HEK293 (cell line): ENCODE data around the gene ANKRD39.

Source experiments
- CTCF ChIA-PET: fragments of 350-600 bp; formaldehyde crosslinking; extraction: SDS; loops from one replicate; lab custom pipeline; 2021; ENCODE audit warnings: antibody characterized with exemption; lab: Yijun Ruan, JAX
- POLR2A ChIA-PET: fragments of 300-600 bp; formaldehyde crosslinking; extraction: SDS; loops from one replicate; lab custom pipeline; 2020; ENCODE audit warnings: antibody characterized with exemption, inconsistent platforms; lab: Yijun Ruan, JAX
- H3K27ac ChIP-seq: fragments of 200-500 bp; sonication (Bioruptor generic); 2 replicates; pipeline ENCODE4 v1.5.1; 2014; ENCODE audit warnings: low read depth, low read length, control low read depth, inconsistent platforms; ENCODE audit errors: extremely low read depth
- H3K36me3 ChIP-seq, 2 experiments: fragments of 200-500 bp in 1 of 2; sonication (Bioruptor generic) in 1 of 2; 1 replicate in 1 of 2; 2 replicates in 1 of 2; pipeline ENCODE4 v1.5.1; 2014 to 2017; ENCODE audit warnings: inconsistent platforms in 2 of 2, low read length in 2 of 2; ENCODE audit not compliant: control insufficient read depth in 2 of 2, insufficient read depth in 1 of 2
- H3K4me1 ChIP-seq: fragments of 200-500 bp; sonication (Bioruptor generic); 2 replicates; pipeline ENCODE4 v1.5.1; 2014; ENCODE audit warnings: mild to moderate bottlenecking, low read length, inconsistent platforms; ENCODE audit not compliant: control insufficient read depth, insufficient read depth
- H3K4me3 ChIP-seq: 2 replicates; pipeline ENCODE4 v1.5.1; 2011; ENCODE audit warnings: low read depth, mild to moderate bottlenecking, control low read depth, low read length, moderate library complexity
- H3K9me3 ChIP-seq: fragments of 200-500 bp; sonication (Bioruptor generic); 2 replicates; pipeline ENCODE4 v1.5.1; 2014; ENCODE audit warnings: low read depth, low read length, inconsistent platforms; ENCODE audit not compliant: control insufficient read depth, insufficient read depth
- HOXA7 ChIP-seq: sonication (generic); formaldehyde crosslinking; IDR thresholded peaks from 2 replicates; pipeline ENCODE4 v1.8.1; 2022; ENCODE audit warnings: missing genetic modification reagents, borderline replicate concordance
- HOXC10 ChIP-seq: sonication (generic); formaldehyde crosslinking; IDR thresholded peaks from 2 replicates; pipeline ENCODE4 v1.8.1; 2023; ENCODE audit warnings: mild to moderate bottlenecking, missing genetic modification reagents
- HOXD13 ChIP-seq: sonication (generic); formaldehyde crosslinking; IDR thresholded peaks from 2 replicates; pipeline ENCODE4 v1.8.0; 2022; ENCODE audit warnings: missing genetic modification reagents, borderline replicate concordance
- IKZF3 ChIP-seq: fragments of 450-650 bp; IDR thresholded peaks from 2 replicates; pipeline ENCODE4 v1.5.0; 2018; ENCODE audit warnings: missing biosample characterization, mild to moderate bottlenecking, missing genetic modification characterization, moderate library complexity
- OSR2 ChIP-seq: fragments of 450-650 bp; formaldehyde crosslinking; IDR thresholded peaks from 2 replicates; pipeline ENCODE4 v1.5.1; 2016; ENCODE audit warnings: missing biosample characterization, missing genetic modification characterization
- SP2 ChIP-seq: fragments of 450-650 bp; formaldehyde crosslinking; IDR thresholded peaks from 2 replicates; pipeline ENCODE4 v1.5.1; 2016; ENCODE audit warnings: missing biosample characterization, missing genetic modification characterization
- ZBTB20 ChIP-seq: fragments of 450-650 bp; formaldehyde crosslinking; IDR thresholded peaks from 2 replicates; pipeline ENCODE4 v1.5.1; 2016; ENCODE audit warnings: missing biosample characterization, missing genetic modification characterization
- ZBTB8A ChIP-seq: fragments of 450-650 bp; formaldehyde crosslinking; IDR thresholded peaks from 2 replicates; pipeline ENCODE4 v1.5.1; 2016; ENCODE audit warnings: missing biosample characterization, missing genetic modification characterization
- ZFHX2 ChIP-seq: fragments of 450-650 bp; formaldehyde crosslinking; conservative IDR thresholded peaks from 2 replicates; pipeline ENCODE4 v1.5.1; 2016; ENCODE audit warnings: missing biosample characterization, missing genetic modification characterization
- ZIC2 ChIP-seq: fragments of 450-650 bp; formaldehyde crosslinking; IDR thresholded peaks from 2 replicates; pipeline ENCODE4 v1.5.1; 2016; ENCODE audit warnings: missing biosample characterization, missing genetic modification characterization
- ZNF148 ChIP-seq: fragments of 450-650 bp; formaldehyde crosslinking; IDR thresholded peaks from 2 replicates; pipeline ENCODE4 v1.5.0; 2017; ENCODE audit warnings: missing biosample characterization, missing genetic modification characterization, borderline replicate concordance
- ZNF16 ChIP-seq: fragments of 450-650 bp; formaldehyde crosslinking; IDR thresholded peaks from 2 replicates; pipeline ENCODE4 v1.5.1; 2016; ENCODE audit warnings: low read depth, missing biosample characterization, missing genetic modification characterization
- ZNF354C ChIP-seq: fragments of 450-650 bp; formaldehyde crosslinking; IDR thresholded peaks from 2 replicates; pipeline ENCODE4 v1.5.1; 2016; ENCODE audit warnings: missing biosample characterization, missing genetic modification characterization, low read depth, borderline replicate concordance
- ZNF398 ChIP-seq: fragments of 450-650 bp; formaldehyde crosslinking; IDR thresholded peaks from 2 replicates; pipeline ENCODE4 v1.5.1; 2017; ENCODE audit warnings: missing biosample characterization, missing genetic modification characterization
- ZNF404 ChIP-seq: fragments of 450-650 bp; formaldehyde crosslinking; IDR thresholded peaks from 2 replicates; pipeline ENCODE4 v1.5.1; 2017; ENCODE audit warnings: missing biosample characterization, missing genetic modification characterization
- ZNF501 ChIP-seq: fragments of 450-650 bp; formaldehyde crosslinking; IDR thresholded peaks from 2 replicates; pipeline ENCODE4 v1.5.1; 2016; ENCODE audit warnings: missing biosample characterization, missing genetic modification characterization
- ZNF610 ChIP-seq: fragments of 450-650 bp; formaldehyde crosslinking; IDR thresholded peaks from 2 replicates; pipeline ENCODE4 v1.5.1; 2016; ENCODE audit warnings: missing biosample characterization, missing genetic modification characterization, borderline replicate concordance
- TF ChIP-seq, protein P1 (sequence below): fragments of 450-650 bp; formaldehyde crosslinking; IDR thresholded peaks from 2 replicates; pipeline ENCODE4 v1.5.1; 2017; ENCODE audit warnings: missing biosample characterization, missing genetic modification characterization
- TF ChIP-seq, protein P2 (sequence below): fragments of 450-650 bp; formaldehyde crosslinking; IDR thresholded peaks from 2 replicates; pipeline ENCODE4 v1.5.1; 2016; ENCODE audit warnings: missing biosample characterization, missing genetic modification characterization, low read depth

ANKRD39 gene

DNA sequence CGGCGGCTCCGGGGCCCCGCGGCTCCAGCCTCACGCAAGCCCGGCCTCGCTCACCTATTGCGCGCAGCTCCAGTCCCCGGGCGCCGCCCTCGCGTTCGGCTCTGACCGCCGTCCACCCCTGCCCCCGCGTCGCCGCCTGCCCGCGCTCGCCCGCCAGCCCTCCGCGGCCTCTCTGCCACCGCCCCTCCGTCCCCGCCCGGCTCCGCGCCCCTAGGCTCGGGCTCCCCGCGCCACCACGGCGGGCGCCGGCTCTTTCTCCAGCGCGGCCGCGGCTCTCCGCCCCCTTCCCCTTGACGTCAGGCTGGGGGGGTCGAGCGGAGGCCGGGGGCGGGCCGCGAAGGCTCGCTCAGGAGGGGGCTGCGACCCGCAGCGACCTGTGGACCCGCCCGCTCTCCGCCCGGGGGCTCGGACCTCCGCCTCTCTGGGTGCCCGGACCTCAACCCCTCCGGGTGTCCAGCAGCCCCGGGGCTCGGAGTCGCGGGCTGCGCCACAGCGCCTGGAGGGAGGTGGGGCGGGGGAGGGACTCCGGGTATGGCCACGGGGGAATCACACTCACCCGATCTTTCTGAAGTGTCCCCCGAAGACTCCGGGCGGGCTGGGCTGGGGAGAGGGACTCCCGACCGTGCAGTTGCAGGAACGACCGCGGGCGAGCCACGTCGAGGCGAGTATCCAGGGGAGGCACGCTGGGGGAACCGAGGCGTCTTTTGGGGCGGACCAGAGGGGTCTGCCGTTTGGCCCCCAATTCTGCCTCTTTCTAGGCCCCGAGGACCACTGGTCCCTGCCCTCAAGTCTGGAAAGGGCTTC is 12.2 kb upstream of the ANKRD39 start, which contains the start of gene SEMA4C (continued):
- TF ChIP-seq SP2 (tag by site-specific recombination) (0 out of 2 replicates have a peak, but pooled peaks have one; percentile 20), ZBTB8A (tag by site-specific recombination) (peak; percentile 63), OSR2 (tag by site-specific recombination) (no peak), ZNF354C (no peak), ZNF398 (tag by site-specific recombination) (peak; percentile 72), HOXD13 (no peak), ZNF404 (tag by site-specific recombination) (no peak), ZFHX2 (tag by site-specific recombination) (peak; percentile 33; the same call in 1 of the 2 replicates)
- TF ChIP-seq, protein P1, sequence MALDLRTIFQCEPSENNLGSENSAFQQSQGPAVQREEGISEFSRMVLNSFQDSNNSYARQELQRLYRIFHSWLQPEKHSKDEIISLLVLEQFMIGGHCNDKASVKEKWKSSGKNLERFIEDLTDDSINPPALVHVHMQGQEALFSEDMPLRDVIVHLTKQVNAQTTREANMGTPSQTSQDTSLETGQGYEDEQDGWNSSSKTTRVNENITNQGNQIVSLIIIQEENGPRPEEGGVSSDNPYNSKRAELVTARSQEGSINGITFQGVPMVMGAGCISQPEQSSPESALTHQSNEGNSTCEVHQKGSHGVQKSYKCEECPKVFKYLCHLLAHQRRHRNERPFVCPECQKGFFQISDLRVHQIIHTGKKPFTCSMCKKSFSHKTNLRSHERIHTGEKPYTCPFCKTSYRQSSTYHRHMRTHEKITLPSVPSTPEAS, result no peak

GRCh38 chr2:96869281-96869821 is 11.5 kb upstream of the ANKRD39 start:
- POLR2A ChIA-PET, result interaction anchor here (0.7 to 3.7 kb wide), 3 partner anchors 12 to 244 kb away, joined by 3 to 39 read pairs (median 6); partner anchors contain the start of genes ANKRD36 and ANKRD39
- H3K4me3 ChIP-seq, result peak overlapping the region; percentile 87

More at GRCh38 chr2:96869281-96869821, 11.5 kb upstream of the ANKRD39 start:
- TF ChIP-seq ZNF610 (no peak), HOXC10 (CRISPR knock-in tag) (0 out of 2 replicates have a peak, but pooled peaks have one; percentile 27), ZNF501 (no peak), HOXA7 (CRISPR knock-in tag) (no peak), ZIC2 (no peak), IKZF3 (tag by site-specific recombination) (no peak), ZNF148 (tag by site-specific recombination) (no peak), ZBTB20 (tag by site-specific recombination) (peak; percentile 41; the same call in 1 of the 2 replicates), ZNF398 (tag by site-specific recombination) (peak; percentile 62), ZNF16 (tag by site-specific recombination) (no peak), SP2 (tag by site-specific recombination) (0 out of 2 replicates have a peak, but pooled peaks have one; percentile 18)
- TF ChIP-seq, protein P2, sequence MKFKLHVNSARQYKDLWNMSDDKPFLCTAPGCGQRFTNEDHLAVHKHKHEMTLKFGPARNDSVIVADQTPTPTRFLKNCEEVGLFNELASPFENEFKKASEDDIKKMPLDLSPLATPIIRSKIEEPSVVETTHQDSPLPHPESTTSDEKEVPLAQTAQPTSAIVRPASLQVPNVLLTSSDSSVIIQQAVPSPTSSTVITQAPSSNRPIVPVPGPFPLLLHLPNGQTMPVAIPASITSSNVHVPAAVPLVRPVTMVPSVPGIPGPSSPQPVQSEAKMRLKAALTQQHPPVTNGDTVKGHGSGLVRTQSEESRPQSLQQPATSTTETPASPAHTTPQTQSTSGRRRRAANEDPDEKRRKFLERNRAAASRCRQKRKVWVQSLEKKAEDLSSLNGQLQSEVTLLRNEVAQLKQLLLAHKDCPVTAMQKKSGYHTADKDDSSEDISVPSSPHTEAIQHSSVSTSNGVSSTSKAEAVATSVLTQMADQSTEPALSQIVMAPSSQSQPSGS (tag by site-specific recombination), result no peak
- TF ChIP-seq, all 188 proteins: peak for 4
- peaks cover 0 to 34% of the 10 kb centered on the region in 2 experiments; a peak in 1 of 3 replicates for H3K36me3 ChIP-seq
- H3K9me3 ChIP-seq, result no peaks in the 10 kb centered on the region
- peaks cover 3% of the 10 kb centered on the region; the same call in 1 of the 2 replicates for H3K4me1 ChIP-seq
- CTCF ChIA-PET, result interaction anchor here (0.6 to 3.9 kb wide), 4 partner anchors 11 to 243 kb away, joined by 3 to 33 read pairs (median 4); partner anchors contain the start of genes ANKRD36 and ANKRD39
- H3K27ac ChIP-seq, result peak overlapping the region; percentile 93
